Kidney (tissue), 14 donors: Measurements from ENCODE around the gene EMX1. TPM values are rescaled to one million over a fixed set of nuclear protein-coding genes. Genes with fewer than 3 reads are reported as not detected.

ENCODE experiments used
- DNase-seq, 5 donors: peaks; one replicate each; pipeline ENCODE4 v3.0.0-alpha.2; 2013 to 2020
- FAIRE-seq: peaks from 2 replicates; lab custom pipeline; 2012; peaks lifted over from hg19 to GRCh38; lab: Jason Lieb, UNC
- H3K27ac ChIP-seq, 2 donors: one replicate each; pipeline ENCODE4 v1.7.0; 2013; ENCODE audit warnings: low read depth in 2 of 2, low read length in 2 of 2, inconsistent platforms in 1 of 2
- H3K27me3 ChIP-seq: one replicate; pipeline ENCODE4 v1.7.1; 2013; ENCODE audit warnings: low read length, inconsistent platforms; ENCODE audit not compliant: control insufficient read depth, insufficient read depth
- H3K36me3 ChIP-seq, 3 donors: one replicate each; pipeline versions ENCODE4 v1.7.0 to v1.7.1; 2013; ENCODE audit warnings: low read length in 3 of 3, control low read depth in 1 of 3, inconsistent platforms in 1 of 3; ENCODE audit not compliant: insufficient read depth in 3 of 3, control insufficient read depth in 2 of 3
- H3K4me1 ChIP-seq, 3 donors: one replicate each; pipeline versions ENCODE4 v1.7.0 to v1.7.1; 2013; ENCODE audit warnings: low read length in 3 of 3, inconsistent platforms in 1 of 3, low read depth in 1 of 3; ENCODE audit not compliant: control insufficient read depth in 2 of 3, insufficient read depth in 2 of 3
- H3K4me3 ChIP-seq, 3 donors: one replicate each; pipeline versions ENCODE4 v1.7.0 to v1.8.1; 2013; ENCODE audit warnings: low read length in 3 of 3, control low read depth in 1 of 3, inconsistent platforms in 1 of 3
- H3K9ac ChIP-seq, 3 donors: one replicate each; pipeline versions ENCODE4 v1.7.0 to v1.7.1; 2013; ENCODE audit warnings: low read length in 3 of 3, control low read depth in 1 of 3, inconsistent platforms in 1 of 3
- H3K9me3 ChIP-seq, 3 donors: one replicate each; pipeline versions ENCODE4 v1.7.0 to v1.7.1; 2013; ENCODE audit warnings: low read length in 3 of 3, control low read depth in 1 of 3, inconsistent platforms in 1 of 3; ENCODE audit not compliant: control insufficient read depth in 2 of 3, insufficient read depth in 1 of 3
- intact Hi-C: fragments of 100-400 bp; cut with DNase I; formaldehyde crosslinking; loops from one replicate; pipeline ENCODE4 v1.11.1; 2022
- polyA plus RNA-seq: library from polyadenylated mRNA; stranded (reverse); fragments of 350-450 nt; fragmentation: Illumina TruSeq; extraction: RNeasy Lipid Tissue Mini Kit (QIAGEN cat#74804); gene quantifications from one replicate; pipeline ENCODE4 v1.2.3, GENCODE V29; 2014; ENCODE audit warnings: low read depth, low replicate concordance; ENCODE audit not compliant: insufficient read depth
- total RNA-seq: library from RNA; stranded (reverse); fragmentation: NEBNext Ultra II Directional; extraction: Animal tissue kit (Norgen Biotek cat#: 25700); gene quantifications from one replicate; pipeline ENCODE4 v1.2.1, GENCODE V29; 2021
- TF ChIP-seq, protein P1 (sequence below): IDR thresholded peaks from 3 replicates; pipeline ENCODE4 v1.5.1; 2012; ENCODE audit warnings: mild to moderate bottlenecking, moderate library complexity, borderline replicate concordance; ENCODE audit not compliant: insufficient read depth; ENCODE audit errors: extremely low read depth
- donor health status: control.
- donor health status: control.
- donor health status: control.
- donor health status: control.
- donor health status: control.
- donor health status: DM: yes; HTN: yes; CAD: no.
- donor health status: Normal renal cell carcinoma (clear cell type).

The EMX1 gene
- total and polyA plus RNA-seq, 2 donors from 2014 or later: 19.6 to 132 TPM

GRCh38 chr2:72959554-72959953, 42.2 kb downstream of the EMX1 start:
- FAIRE-seq (no peak), DNase-seq (peak in 1 of 5 donors; percentile 16)
- H3K4me3 ChIP-seq: no peak overlapping the region
- TF ChIP-seq, protein P1, sequence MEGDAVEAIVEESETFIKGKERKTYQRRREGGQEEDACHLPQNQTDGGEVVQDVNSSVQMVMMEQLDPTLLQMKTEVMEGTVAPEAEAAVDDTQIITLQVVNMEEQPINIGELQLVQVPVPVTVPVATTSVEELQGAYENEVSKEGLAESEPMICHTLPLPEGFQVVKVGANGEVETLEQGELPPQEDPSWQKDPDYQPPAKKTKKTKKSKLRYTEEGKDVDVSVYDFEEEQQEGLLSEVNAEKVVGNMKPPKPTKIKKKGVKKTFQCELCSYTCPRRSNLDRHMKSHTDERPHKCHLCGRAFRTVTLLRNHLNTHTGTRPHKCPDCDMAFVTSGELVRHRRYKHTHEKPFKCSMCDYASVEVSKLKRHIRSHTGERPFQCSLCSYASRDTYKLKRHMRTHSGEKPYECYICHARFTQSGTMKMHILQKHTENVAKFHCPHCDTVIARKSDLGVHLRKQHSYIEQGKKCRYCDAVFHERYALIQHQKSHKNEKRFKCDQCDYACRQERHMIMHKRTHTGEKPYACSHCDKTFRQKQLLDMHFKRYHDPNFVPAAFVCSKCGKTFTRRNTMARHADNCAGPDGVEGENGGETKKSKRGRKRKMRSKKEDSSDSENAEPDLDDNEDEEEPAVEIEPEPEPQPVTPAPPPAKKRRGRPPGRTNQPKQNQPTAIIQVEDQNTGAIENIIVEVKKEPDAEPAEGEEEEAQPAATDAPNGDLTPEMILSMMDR: no peak
- H3K36me3 ChIP-seq: peaks cover 0 to 2% (median 0%) of the 10 kb centered on the region in 3 donors
- no peak overlapping the region for H3K9ac ChIP-seq
- peaks cover 0 to 17% (median 14%) of the 10 kb centered on the region in 3 donors for H3K4me1 ChIP-seq
- H3K9me3 ChIP-seq: no peaks in the 10 kb centered on the region
- no peaks in the 10 kb centered on the region for H3K27me3 ChIP-seq
- no peak overlapping the region for H3K27ac ChIP-seq
- intact Hi-C loops: no loop called here

DNA sequence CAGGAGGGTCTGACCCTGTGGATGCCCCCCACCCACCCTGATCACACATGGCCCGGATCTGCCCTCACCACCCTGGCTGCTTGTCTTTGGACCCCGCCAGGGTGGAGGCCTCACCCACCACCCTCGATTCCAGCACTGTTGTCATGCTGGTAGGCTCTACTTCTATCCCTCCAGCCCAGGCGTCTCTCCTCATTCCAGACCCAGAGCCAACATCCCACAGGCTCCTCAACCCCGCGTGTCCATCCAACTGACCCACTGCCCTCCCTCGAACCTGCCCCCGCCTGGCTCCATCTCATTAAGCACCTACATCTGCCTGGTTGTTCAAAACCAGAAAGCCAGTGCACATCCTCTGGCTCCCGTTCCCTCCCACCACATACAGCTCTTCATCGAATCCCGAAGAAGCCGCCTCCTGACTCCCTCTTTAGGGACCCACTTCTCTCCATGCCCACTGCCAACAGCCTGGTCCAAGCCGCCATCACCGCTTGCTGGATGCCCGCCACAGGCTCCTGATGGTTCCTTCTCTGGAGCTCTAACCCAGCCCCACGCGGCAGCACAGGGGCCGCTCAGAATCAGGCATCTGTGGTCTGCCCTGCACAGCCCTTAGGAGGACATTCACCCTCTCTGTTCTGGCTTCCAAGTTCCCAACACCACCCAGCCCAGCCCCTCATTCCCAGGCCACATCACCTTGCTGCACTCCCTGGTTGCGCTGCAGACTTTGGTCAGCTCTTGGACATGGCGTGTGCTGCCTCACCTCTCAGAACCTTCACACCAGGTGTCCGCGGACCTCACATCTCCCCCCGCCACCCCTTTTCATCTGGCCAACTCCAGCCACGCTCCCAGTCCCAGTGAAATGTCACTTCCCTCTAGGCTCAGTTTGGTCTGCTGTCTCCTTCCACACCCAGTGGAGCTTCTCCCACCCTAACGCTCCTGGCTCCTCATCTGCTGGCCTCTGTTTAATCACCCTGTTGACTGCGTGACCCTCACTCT, 43.0 kb downstream of the EMX1 start:
- Histone ChIP-seq H3K27ac (no peak overlapping the region), H3K9ac (no peak overlapping the region), H3K36me3 (peaks cover 0 to 2% (median 0%) of the 10 kb centered on the region in 3 donors), H3K9me3 (no peaks in the 10 kb centered on the region), H3K4me3 (no peak overlapping the region), H3K4me1 (peaks cover 0 to 17% (median 14%) of the 10 kb centered on the region in 3 donors), H3K27me3 (no peaks in the 10 kb centered on the region)
- FAIRE-seq: no peak
- TF ChIP-seq, protein P1: no peak
- intact Hi-C loops: no loop called here
- peak in 1 of 5 donors; percentile 46 for DNase-seq

GRCh38 chr2:72961036-72961720, 43.9 kb downstream of the EMX1 start:
- Histone ChIP-seq H3K4me3 (no peak overlapping the region), H3K27ac (no peak overlapping the region), H3K27me3 (no peaks in the 10 kb centered on the region), H3K9ac (no peak overlapping the region), H3K36me3 (peaks cover 0 to 2% (median 0%) of the 10 kb centered on the region in 3 donors), H3K4me1 (peaks cover 0 to 14% (median 13%) of the 10 kb centered on the region in 3 donors), H3K9me3 (no peaks in the 10 kb centered on the region)
- peak in 1 of 5 donors; percentile 42 for DNase-seq
- intact Hi-C loops: no loop called here
- TF ChIP-seq, protein P1: no peak
- no peak for FAIRE-seq
